Measurements from ENCODE around the gene GRHPR.

The GRHPR gene

GRCh38 chr9:37379835-37380234, 42.7 kb upstream of the GRHPR start:
- TF ChIP-seq, protein P1, sequence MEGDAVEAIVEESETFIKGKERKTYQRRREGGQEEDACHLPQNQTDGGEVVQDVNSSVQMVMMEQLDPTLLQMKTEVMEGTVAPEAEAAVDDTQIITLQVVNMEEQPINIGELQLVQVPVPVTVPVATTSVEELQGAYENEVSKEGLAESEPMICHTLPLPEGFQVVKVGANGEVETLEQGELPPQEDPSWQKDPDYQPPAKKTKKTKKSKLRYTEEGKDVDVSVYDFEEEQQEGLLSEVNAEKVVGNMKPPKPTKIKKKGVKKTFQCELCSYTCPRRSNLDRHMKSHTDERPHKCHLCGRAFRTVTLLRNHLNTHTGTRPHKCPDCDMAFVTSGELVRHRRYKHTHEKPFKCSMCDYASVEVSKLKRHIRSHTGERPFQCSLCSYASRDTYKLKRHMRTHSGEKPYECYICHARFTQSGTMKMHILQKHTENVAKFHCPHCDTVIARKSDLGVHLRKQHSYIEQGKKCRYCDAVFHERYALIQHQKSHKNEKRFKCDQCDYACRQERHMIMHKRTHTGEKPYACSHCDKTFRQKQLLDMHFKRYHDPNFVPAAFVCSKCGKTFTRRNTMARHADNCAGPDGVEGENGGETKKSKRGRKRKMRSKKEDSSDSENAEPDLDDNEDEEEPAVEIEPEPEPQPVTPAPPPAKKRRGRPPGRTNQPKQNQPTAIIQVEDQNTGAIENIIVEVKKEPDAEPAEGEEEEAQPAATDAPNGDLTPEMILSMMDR (conservative IDR thresholded peaks at IDR 0.05; ENCODE audit: low read depth, low read length), result no peak
- DNase-seq (ENCODE audit: low read depth), result no peak
- H3K4me3 ChIP-seq (ENCODE audit: low read length), result no peak overlapping the region

DNA sequence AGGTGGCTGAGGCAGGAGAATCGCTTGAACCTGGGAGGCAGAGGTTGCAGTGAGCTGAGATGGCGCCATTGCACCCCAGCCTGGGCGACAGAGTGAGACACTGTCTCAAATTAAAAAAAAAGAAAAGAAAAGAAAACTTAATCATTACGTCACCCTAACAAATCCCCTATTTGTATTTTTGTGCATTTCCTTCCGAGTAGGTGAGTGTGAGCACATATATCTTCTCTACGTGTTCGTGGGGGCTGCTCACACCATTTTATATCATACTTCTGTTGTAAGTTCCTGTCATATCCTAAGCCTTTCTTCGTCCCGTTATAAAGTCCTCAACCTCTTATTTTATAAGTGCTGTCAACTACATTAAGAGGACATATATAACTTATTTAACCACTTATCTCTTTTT, 41.9 kb upstream of the GRHPR start:
- H3K4me3 ChIP-seq (ENCODE audit: low read length), result no peak overlapping the region
- TF ChIP-seq, protein P1 (conservative IDR thresholded peaks at IDR 0.05; ENCODE audit: low read depth, low read length), result no peak
- no peak for DNase-seq (ENCODE audit: low read depth)

DNA sequence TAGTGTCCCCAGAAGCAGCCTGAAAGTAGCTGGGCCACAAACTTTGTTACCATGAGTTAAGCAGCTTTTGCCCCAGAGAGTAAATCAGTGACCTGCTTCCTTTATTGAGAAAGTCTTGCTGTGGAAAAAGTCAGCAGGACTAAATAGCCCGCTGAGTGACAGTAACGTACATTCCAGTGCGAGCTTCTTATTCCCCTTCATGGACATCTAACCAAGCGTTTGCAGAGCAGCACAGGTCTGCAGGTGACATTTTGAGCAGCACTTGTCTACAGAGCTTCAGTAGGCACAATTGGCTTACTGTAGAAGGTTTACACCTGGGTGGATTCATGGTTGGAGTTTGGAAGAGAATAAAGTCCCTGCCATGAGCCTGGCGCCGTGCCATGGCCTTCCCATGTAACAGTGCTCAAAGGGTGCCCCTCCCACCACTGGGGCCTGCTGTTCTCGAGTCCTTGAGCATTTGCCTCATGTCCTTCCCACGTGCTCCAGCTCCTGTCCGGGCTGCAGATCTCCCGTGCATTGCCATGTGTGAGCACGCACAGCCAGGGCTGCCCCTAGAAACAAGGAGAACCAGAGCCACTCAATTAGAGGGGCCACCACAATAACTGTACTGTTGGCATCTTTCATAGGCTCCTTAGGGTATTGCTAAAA, 41.3 kb upstream of the GRHPR start:
- TF ChIP-seq, protein P1 (conservative IDR thresholded peaks at IDR 0.05; ENCODE audit: low read depth, low read length), result no peak
- H3K4me3 ChIP-seq (ENCODE audit: low read length), result no peak overlapping the region
- no peak for DNase-seq (ENCODE audit: low read depth)

GRCh38 chr9:37382161-37382981, 40.1 kb upstream of the GRHPR start:
- no peak overlapping the region for H3K4me3 ChIP-seq (ENCODE audit: low read length)
- TF ChIP-seq, protein P1 (conservative IDR thresholded peaks at IDR 0.05; ENCODE audit: low read depth, low read length), result no peak
- no peak for DNase-seq (ENCODE audit: low read depth)

DNA sequence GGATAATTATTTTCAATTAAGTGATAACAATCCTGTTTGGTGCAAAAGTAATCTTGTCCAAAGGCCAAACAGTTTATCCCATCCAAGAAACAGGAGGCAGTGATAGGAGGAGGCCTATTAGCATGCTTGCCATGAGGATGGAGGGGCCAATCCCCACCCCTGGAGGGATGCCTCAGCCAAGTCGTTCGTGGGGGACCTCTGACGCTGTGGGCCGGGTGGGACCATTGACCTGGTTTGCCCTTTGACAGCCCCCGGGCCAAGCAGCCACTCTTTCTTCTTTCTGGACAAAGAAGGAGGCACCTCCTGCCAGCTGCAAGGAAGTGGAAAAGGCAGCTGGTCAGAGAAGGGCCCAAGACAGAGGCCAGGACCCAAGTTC, 39.5 kb upstream of the GRHPR start:
- no peak for DNase-seq (ENCODE audit: low read depth)
- TF ChIP-seq, protein P1 (conservative IDR thresholded peaks at IDR 0.05; ENCODE audit: low read depth, low read length), result no peak
- H3K4me3 ChIP-seq (ENCODE audit: low read length), result no peak overlapping the region

DNA sequence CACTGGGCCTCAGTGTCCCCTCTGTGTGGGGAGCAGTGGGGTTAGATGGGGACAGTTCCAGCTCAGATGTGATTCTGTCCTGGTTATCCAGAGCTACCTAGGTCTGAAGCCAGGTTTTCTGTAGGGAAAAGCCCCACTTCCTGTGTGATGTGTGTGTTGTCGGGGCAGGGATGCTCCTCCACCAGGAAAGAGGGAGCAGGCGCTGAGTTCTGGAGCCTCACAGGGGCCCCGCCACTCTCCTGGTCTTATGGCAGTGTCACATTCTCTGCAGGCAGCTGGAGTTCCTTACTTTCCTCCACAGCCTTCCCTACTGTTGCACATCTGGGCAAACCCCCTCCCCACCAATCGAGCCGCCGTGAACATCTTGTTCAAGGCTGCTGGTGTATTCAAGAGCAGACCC, 39.1 kb upstream of the GRHPR start:
- DNase-seq (ENCODE audit: low read depth), result no peak
- TF ChIP-seq, protein P1 (conservative IDR thresholded peaks at IDR 0.05; ENCODE audit: low read depth, low read length), result no peak
- H3K4me3 ChIP-seq (ENCODE audit: low read length), result no peak overlapping the region

All from retinal pigment epithelial cell (primary cell).